Brain pericyte (primary cell): ENCODE results near the gene DNAH3.
"Not testable (repeated sequence)": the region's sequence is repeated elsewhere in the genome, so short reads cannot be mapped to it uniquely, and the experiment has no call there.

ENCODE experiments used
- DNase-seq: peaks from one replicate; pipeline ENCODE4 v3.0.0-alpha.2; 2012; ENCODE audit warnings: low read depth, low spot score

Gene DNAH3

GRCh38 chr16:21120976-21121520 is 29.6 kb downstream of the DNAH3 start:
- DNase-seq: no peak

GRCh38 chr16:21117567-21117966 is 33.1 kb downstream of the DNAH3 start:
- no peak for DNase-seq

GRCh38 chr16:21116148-21116693 is 34.4 kb downstream of the DNAH3 start:
- DNase-seq: no peak

- not testable (repeated sequence) for DNase-seq
Measured at GRCh38 chr16:21115551-21115950, 35.1 kb downstream of the DNAH3 start.

GRCh38 chr16:21103941-21104860 is 46.4 kb downstream of the DNAH3 start:
- DNase-seq: peak; percentile 17

- no peak for DNase-seq
Measured at GRCh38 chr16:21101631-21102420, 48.8 kb downstream of the DNAH3 start.

GRCh38 chr16:21100447-21100846 is 50.2 kb downstream of the DNAH3 start:
- peak; percentile 13 for DNase-seq

GRCh38 chr16:21097151-21097550 is 53.5 kb downstream of the DNAH3 start:
- DNase-seq: no peak

- DNase-seq: not testable (repeated sequence)
Measured at GRCh38 chr16:21094719-21095118, 55.9 kb downstream of the DNAH3 start.

GRCh38 chr16:21092951-21093350 is 57.7 kb downstream of the DNAH3 start:
- DNase-seq: no peak

GRCh38 chr16:21088646-21089538 is 61.8 kb downstream of the DNAH3 start:
- no peak for DNase-seq

GRCh38 chr16:21088143-21088542 is 62.5 kb downstream of the DNAH3 start:
- DNase-seq: no peak

GRCh38 chr16:21084631-21085225 is 65.9 kb downstream of the DNAH3 start:
- no peak for DNase-seq

- no peak for DNase-seq
Measured at GRCh38 chr16:21083729-21084268, 66.8 kb downstream of the DNAH3 start.

GRCh38 chr16:21081329-21081728 is 69.3 kb downstream of the DNAH3 start:
- no peak for DNase-seq

- DNase-seq: no peak
Measured at GRCh38 chr16:21078563-21078962, 72.1 kb downstream of the DNAH3 start.

- DNase-seq: no peak
Measured at GRCh38 chr16:21076186-21076883, 74.3 kb downstream of the DNAH3 start.

GRCh38 chr16:21075252-21075651 is 75.4 kb downstream of the DNAH3 start:
- DNase-seq: no peak

GRCh38 chr16:21072976-21073375 is 77.7 kb downstream of the DNAH3 start:
- no peak for DNase-seq

GRCh38 chr16:21071741-21072140 is 78.9 kb downstream of the DNAH3 start:
- no peak for DNase-seq
